Stimulated activated CD4-positive, alpha-beta T cell treated with anti-CD3 and anti-CD28 coated beads, Interleukin-4, amount 100 ng/mL, for 48 hours (primary cell): ENCODE data around the gene PRRT1B.

ENCODE experiments used
- DNase-seq, 2 donors: peaks; one replicate each; pipeline ENCODE4 v3.0.0-alpha.2; 2020; ENCODE audit warnings: low read depth in 2 of 2

The PRRT1B gene

DNA sequence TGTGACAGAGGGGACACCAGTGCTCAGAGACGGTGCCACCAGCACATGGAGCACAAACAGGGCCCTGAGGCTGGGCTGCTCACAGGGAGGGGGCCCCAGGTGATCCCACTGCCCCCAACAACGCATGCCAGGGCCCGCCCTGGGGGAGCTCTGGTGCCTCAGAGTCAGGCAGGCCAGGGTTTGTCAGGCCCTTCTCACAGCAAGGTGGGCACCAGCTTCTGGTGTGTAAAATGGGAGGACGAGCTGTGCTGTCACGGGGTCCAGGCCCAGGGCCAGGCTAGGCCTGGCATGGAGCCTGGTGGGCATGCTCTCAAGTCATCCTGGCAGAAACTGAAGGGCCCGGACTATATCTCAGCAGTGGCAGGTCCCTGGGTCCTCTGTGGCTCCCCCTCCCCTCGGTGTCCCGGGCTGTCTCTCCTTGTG, 34.5 kb downstream of the PRRT1B start:
- no peak for DNase-seq

DNA sequence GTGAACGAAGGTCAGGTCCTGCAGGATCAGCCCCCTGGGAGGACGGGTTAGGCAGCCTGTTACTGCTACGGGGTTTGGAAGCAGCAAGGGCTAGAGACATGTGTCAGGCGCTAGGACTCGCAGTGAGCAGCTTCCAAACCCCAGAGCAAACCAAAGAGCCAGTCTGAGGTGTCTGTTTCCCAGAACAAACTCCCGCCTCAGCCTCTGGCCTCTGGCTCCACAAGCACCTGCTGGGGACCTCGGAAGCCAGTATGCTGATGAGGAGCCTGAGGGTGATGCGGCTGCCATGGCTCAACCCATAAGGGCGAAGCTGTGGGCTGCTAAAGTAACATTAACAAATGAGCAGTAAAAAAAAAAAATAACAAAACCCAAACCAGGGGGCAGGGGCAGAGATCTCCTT, 35.0 kb downstream of the PRRT1B start:
- DNase-seq = no peak

DNA sequence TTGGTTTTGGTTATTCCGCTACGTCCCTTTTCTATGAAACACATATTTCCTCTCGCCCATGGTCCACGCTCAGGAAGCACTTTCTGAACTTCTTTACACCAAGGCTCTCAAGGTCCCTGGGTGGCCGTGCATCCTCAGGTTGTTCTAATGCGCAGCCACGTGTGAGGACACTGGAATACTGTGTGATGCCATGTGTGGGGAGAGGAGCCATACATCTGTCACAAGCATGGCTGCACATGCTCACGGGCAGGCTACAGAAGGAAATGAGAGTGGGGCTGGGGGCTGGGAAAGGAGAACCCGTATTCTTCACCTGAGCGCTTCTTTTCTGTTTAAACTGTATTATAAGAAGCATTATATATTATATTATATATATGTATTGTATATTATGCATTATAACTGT, 36.7 kb downstream of the PRRT1B start:
- no peak for DNase-seq

DNA sequence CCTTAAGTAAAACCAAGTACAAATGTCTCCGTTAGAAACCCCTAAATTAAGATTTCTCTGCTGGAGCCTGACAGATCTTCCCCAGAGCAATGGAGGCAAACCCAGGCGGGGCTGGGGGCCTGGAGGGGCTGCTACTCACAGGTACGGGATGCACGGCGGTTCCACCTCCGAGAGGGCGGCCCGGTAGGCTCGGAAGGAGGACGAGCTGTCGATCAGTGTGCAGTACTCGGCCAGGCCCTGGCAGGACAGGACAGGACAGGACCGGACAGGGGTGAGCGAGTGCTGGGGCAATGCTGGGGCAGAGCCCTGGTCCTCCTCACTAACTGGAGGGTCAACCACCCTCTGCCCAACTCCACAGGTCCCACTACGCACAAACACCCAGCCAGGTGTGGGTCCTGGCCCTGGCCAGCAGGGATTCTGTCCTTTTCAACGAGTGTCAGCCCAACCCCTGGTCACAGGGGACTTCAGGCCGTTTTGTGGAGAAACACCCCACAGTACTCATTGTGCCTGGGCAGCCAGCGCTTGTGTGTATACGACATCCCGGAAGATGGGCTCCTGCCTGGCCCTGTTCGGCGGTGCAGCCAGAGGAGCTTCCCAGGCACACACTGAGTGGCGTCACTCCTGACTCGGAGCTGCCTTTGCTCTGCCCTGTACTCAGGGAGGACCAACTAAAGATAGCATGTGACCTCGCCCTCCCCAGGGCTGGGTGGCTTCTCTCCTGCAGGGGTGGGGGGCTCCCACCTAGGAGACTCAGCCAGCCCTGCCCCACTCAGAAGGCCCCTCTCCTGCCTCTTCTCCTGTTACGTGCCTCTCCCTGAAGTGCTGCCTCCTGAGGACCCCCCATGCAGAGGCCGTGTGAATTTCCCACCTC, 37.4 kb downstream of the PRRT1B start:
- no peak for DNase-seq

DNA sequence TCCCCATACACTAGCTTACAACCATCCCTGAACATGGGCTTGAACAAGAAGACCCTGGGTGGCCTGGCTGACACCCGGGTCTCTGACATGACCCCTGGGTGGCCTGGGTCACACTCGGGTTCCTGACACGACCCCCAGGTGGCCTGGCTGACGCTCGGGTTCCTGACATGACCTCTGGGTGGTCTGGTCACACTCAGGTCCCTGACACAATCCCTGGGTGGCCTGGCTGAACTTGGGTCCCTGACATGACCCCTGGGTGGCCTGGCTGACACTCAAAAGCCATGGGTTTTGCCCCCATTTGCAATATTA, 38.0 kb downstream of the PRRT1B start:
- DNase-seq = no peak

DNA sequence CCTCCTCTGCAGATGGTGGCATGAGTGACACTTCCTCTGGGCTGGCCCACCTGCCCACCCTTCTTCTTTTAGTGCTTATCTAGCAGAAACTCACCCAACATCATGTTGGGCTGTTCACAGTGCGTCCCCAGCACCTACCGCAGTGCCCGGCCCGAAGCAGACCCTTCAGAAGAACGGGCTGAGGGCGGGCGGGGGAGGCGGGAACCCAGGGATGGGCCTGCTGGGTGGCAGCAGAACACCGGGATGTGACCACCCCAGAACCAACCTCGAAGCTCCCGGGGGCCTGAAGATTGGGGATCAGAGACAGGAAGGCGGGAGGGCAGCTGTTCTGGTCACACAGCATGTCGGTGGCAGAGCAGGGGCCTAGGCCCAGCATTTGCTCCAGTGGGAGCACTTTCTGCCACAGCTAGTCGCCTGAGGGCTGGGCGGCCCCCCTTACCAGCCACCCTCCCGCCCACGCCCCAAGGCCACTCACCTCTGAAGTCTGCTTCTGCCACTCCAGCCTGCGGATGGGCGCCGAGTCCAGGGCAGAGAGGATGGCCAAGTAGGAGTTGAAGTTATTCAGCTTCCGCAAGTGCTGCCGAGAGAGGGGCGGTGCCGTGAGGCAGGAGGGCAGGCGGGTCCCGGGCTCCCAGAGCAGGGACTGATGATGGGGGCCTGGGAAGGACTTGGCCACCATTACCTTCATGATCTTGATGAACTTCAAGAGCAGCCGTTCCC, 38.7 kb downstream of the PRRT1B start:
- no peak for DNase-seq

DNA sequence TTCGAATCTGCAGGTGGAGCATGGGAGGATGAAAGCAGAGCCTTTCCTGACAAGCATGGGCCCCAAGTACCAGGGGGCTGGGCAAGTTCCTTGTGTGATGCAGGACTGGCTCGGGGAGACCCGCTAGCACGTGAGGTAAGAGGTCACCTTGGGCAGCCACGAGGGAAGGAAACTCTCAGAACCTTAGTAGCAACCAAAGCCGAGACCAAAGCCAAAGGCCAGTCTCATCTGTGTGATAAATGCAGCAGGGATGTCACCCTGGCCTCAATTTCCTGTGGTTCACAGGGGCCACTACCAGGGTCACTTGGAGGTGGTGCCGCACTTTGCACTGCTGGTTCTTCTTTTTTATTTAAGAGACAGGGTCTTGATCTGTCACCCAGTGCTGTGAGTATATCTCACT, 39.5 kb downstream of the PRRT1B start:
- no peak for DNase-seq

DNA sequence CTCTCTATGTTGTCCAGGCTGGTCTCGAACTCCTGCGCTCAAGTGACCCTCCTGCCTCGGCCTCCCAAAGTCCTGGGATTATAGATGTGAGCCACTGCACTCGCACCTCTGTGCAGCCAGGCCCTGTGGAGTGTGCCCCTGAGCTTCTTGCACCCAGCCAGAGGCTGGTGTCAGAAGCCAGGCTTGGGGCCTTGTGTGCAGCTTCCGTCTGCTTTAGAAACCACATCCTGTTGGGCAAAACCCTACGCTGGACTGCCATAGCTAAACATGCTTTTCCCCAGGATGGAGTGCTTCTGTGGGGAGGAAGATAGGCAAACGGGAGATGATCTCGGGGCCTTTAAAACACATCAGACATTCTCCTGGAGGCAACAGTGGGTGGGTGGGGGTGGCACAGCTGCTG, 40.1 kb downstream of the PRRT1B start:
- DNase-seq = peak in 1 of 2 donors; percentile 10

DNA sequence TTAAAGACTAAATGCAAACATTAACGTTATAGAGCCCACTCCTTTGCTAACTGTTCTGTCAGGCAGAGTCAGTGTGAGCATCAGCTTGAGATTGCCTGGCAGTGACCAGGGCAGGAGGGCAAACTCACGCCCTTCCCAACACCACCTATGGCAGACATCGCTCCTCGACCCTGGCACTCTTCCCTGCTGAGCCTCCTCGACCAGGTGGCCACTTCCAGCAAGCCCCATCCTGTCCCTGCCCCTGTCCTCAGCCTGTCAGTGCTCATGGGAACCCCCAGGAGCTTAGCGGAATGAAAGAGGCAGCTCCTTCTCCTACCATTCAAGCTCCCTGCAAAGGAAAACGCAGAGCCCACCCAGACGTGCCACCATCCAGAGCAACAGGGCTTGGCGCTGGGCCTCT, 42.0 kb downstream of the PRRT1B start:
- DNase-seq = no peak

DNA sequence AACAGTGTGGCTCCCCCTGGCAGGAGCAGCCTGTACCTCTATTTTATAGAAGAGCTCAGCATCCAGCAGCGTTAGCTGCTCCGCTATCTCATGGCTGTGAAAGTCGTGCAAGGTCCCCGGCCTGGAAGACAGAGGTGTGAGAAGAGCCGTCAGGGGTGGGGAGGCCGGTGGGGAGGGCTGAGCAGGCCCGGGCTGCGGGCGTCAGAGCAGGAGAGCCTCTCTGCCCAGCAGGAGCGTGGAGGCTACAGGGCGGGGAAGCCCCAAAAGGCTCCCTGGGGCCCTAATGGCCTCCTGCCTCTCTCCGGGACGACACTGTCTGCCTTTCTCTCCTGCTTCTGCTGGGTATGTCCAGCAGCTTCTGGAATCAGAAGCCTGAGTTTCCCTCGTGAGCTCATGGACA, 42.6 kb downstream of the PRRT1B start:
- no peak for DNase-seq

DNA sequence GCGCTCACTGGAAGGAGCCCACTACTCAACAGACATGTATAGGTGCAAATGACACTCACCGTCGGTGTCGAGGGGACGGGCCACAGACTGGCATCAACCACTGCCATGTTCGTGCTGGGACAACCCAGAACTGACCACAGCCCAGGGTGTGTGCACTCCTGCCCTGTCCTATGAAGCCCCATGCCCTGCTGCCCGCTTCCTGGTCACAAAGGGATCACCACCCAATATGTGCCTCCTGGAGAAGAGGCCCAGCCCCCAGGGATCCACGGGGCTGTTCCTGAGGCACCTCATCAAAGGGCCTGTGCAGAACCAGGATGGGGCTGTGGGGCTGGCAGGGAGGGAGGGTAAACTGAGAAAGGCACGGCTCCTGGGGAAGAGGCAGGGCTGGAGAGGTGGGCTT, 43.1 kb downstream of the PRRT1B start:
- DNase-seq = no peak

DNA sequence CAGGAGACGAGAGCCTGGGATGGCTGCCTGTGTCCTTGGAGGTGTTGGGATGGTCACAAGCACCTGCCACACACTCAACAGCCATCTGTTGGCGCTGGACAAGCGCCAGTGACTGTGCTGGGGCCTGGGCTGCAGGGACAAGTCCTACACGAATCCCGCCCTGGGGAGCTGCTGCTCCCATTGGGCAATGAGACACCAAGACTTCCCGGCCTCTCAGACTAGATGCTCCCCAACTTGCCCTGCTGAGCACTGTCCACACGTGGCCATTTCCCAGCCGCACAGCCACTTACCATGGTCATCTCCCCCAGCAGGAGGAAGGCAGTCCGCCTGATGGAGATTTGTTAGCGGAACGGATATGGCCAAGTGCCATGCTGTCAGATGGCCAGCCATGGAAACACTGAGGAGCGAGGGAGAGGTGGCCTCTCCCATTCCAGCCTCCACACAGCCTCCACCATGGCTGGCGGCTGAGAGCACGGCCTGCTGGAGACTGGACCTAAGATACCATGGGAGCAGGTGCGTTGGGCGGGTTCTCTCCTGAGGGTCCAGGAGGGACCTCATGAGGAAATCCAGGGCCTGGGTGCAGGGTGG, 43.9 kb downstream of the PRRT1B start:
- DNase-seq = no peak

DNA sequence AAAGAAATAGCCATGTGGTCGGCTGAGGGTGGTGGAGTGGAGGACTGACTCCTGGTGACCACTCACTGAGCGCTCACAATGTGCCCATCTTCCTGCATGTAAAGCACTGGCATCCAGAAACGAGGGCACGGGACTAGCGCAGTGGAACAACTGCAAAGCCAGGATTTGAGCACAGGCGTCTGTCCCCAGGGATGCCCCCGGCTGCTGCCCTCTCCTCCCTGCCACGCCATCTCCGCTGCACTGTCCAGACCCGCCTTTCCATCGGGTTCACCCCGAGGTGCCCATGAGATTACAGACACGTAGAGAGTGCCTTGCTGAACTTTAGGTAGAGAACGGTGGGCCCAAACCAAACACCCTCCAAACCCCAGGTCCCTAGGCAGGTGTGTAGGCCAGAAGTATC, 44.7 kb downstream of the PRRT1B start:
- DNase-seq = no peak

DNA sequence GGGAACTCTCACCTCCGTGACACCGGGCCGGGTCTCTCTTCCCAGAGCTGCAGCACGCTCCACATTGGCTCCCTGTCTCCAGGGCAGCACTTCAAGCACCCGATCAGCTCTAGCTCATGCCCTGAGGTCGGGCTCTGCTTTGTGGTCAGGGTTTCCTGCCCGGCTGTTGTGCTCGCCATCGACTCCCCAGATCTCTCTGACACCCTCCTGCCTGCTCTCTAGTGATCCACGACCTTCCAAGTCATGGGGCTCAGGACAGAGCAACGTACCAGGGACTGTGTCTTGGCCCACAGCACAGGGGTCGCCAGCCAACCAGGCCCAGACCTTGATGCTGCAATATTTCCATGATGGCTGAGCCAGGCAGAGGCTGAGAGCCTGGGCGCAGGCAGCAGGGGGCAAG, 45.1 kb downstream of the PRRT1B start:
- DNase-seq = no peak

DNA sequence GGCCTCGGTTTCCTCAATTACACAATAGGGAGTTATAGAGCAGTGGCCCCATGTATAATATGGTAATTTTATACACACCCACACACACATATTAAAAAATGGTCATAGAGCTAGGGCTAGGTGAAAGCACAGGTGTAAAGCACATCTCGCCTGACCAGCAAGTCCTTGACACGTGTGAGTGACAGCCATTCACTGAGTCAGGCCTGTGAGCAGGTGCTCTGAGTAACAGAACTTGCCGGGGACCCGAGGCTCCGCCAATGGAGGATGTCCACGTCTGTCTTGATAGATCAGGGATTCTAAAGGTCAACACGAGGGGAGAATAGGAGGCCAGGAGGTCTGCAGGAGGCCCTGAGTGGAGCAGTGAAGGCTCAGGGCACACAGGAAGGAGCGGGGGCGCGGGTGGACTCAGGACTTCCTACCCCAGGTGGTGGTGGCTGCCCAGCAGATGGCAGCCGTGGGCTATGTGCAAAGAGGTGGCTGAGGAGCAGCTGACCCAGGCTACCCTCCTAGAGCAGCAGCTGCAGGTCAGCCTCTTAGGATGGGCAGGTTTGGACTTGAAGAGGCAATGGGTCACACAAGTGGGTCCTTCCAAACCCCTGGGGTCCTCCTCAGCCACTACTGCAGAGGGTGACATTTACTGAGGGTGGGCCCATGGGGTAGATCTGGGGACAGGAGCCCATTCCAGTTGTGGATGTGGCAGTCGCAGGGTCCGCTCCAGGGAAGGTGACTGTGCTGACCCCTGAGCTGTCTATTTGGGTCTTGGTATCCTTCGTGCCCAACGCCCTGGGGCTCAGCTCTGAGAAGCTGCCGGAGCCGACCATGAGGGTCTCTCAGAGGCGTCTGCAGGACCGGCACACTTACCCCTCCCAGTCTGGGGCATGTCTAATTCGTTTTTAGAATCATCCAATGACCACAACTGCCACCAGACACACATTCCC, 45.9 kb downstream of the PRRT1B start:
- peak; percentile 67 to 73 for DNase-seq

DNA sequence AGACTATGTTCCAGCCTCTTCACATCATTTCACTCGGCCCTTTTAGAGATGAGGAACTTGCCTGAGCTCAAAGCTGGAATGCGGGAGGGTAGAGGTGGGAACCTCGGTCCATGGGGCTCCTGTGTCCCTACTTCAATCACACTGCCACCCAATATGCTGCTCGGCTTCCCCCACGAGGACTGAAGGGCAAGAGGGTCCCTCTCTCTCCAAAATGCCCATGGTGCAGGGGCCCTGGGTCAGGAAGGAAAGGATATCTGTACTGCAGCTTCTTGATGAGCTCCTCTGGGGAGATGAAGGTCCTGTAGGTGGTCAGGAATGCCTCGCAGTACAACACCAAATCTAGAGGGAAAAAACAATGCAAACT, 46.5 kb downstream of the PRRT1B start:
- no peak for DNase-seq

DNA sequence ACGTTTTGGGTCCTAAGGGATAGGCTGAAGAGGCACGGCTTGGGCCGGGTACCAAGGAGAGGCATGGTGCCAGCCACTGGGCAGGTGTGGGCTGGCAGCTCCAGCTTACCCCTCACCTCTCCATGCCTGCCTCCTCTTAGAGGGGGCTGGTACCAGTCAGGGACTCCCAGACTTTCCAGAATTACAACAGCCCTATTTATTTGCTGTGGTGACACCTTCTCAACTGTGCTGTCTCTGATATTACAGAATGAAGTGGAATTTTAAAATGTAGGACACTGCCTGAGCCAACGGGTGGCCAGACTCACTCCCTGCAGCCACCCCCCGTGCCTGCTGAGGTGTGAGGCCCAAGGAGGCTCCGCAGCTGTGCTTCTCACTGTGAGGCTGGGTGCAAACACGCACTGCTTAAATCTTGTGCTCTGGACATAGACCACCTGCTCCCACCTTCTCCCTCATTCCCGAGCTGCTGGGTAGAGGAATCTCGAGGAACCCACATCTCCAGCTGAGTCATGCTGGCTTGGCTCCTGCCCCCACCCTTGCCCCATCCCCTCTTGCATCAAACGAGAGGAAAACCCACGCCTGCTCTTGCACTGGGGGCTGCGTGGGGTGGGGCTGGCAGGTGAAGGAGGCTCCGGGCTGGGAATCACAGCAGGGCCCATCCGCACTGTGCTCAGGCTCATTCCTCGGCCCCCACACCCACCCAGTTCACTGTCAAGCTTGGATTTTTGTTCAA, 47.9 kb downstream of the PRRT1B start:
- DNase-seq = no peak

DNA sequence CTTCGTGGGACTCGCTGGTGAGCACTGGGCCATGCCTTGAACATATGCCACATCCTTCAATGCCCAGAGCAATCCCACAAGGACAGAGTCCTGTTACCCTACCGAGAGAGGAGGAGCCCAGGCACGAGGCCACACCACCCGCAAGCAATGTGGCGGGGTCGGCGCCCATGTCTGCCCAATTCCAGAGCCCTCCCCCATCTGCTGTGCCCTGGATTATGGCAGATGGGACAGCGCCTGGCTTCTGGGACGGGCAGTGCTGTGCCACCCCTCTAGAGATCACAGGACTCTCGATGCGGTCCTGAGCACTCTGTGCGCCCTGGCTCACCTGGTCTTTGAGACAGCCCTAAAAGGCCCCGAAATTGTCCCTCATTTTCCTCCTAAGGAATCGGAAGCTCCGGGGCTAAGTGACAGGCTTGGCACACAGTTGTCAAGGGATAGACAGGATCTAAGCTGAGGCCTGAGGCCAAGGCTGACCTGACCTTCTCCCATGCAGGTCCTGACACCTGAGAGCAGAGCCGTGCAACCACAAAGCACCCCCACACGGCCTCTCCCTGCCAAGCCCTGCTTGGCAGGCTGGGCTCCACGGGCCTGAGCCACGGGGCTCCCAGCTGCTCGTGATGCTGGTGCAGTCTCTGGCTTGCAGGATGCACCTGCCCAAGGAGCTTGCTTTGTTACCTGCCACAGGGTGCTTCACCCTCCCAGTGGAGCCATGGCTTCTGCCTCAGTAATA, 48.8 kb downstream of the PRRT1B start:
- no peak for DNase-seq

DNA sequence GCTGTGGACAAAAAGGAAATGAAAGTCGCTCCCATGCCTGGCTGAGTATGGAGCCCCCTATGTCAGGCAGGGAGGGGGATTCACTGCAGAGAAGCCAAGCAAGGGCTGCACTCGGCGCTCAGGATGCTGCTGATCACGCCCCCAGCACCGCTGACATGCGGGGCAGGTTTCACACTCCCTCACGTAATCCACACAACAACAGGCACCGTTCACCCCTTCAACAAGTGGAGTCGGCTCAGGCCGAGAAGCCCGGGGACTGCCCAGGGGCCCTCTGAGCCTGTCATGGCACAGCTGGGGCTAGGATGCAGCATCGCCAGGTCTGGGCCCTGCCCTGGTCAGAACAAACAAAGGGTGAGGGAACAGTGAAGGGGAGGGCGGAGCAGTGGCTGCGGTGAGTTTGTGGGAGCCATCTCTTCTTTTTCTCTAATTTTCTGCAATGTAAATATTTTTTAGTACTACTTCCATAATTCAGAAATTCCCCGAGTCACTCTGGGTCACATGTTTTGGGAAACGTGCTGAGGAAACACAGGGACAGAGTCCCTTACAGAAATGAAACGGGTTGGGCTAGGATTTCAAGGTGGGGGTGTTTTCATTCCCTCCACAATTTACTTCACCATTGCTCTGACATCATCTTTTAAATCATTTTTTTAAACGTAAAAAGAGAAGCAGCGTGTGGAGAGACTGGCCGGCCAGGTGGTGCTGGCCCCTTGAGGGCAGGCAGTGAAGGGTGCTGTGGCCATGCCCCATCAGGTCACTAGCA, 49.8 kb downstream of the PRRT1B start:
- DNase-seq = no peak
